AG04449 (cell line): ENCODE measurements around the gene ANKRD33B.
"Not testable (repeated sequence)": the region's sequence is repeated elsewhere in the genome, so short reads cannot be mapped to it uniquely, and the experiment has no call there.

Experiments
- CTCF ChIA-PET: fragments of 350-600 bp; formaldehyde crosslinking; extraction: SDS; loops from one replicate; lab custom pipeline; 2021; ENCODE audit warnings: antibody characterized with exemption; lab: Yijun Ruan, JAX
- POLR2A ChIA-PET: fragments of 400-600, 350-600 bp; formaldehyde crosslinking; extraction: SDS; loops from one replicate; lab custom pipeline; 2020; ENCODE audit warnings: antibody characterized with exemption, inconsistent platforms; lab: Yijun Ruan, JAX
- DNase-seq: peaks from one replicate; pipeline ENCODE4 v3.0.0-alpha.2; 2010; ENCODE audit warnings: low read depth, low spot score
- H3K4me3 ChIP-seq: 2 replicates; pipeline ENCODE4 v1.5.1; 2011; ENCODE audit warnings: low read depth, mild to moderate bottlenecking, control low read depth, low read length
- CTCF ChIP-seq: IDR thresholded peaks from one replicate; pipeline ENCODE4 v1.5.1; 2011; ENCODE audit warnings: mild to moderate bottlenecking, moderate library complexity, low read length, control low read depth, inconsistent platforms; ENCODE audit not compliant: insufficient read depth; ENCODE audit errors: missing control alignments

Gene ANKRD33B

GRCh38 chr5:10543585-10544040 lies 20.3 kb upstream of the ANKRD33B start:
- no peak for DNase-seq
- POLR2A ChIA-PET: no interaction called here
- no peak overlapping the region for H3K4me3 ChIP-seq
- CTCF ChIA-PET: interaction anchor here (1.2 to 1.5 kb wide), 2 partner anchors 16 to 84 kb away, joined by 4 to 5 read pairs; no protein-coding TSS in a partner anchor
- TF ChIP-seq CTCF: no peak

GRCh38 chr5:10545084-10545483 lies 18.8 kb upstream of the ANKRD33B start:
- DNase-seq: no peak
- ChIA-PET POLR2A (no interaction called here), CTCF (interaction anchor here (1.2 to 1.6 kb wide), 2 partner anchors 83 to 90 kb away, joined by 3 to 8 read pairs; no protein-coding TSS in a partner anchor)
- no peak overlapping the region for H3K4me3 ChIP-seq
- TF ChIP-seq CTCF: no peak

DNA sequence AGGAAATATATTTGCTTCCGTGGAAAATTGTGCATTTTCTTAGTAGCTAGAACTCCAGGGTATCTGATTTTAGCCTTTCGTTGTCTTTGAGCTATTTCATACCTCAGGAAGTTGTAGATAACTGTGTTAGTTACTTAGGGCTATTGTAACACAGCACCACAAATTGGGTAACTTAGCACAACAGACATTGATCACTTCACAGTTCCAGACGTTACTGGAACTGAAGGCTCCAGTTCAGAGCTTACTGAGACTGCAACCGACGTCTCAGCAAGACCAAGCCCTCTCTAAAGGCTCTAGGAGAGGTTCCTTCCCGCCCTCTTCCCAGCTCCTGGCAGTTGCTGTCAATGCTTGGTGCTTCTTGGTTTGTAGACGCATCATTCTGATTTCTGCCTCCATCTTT lies 17.7 kb upstream of the ANKRD33B start:
- no peak overlapping the region for H3K4me3 ChIP-seq
- POLR2A ChIA-PET: no interaction called here
- no peak for TF ChIP-seq CTCF
- CTCF ChIA-PET: interaction anchor here (1.0 kb wide), 1 partner anchor 20 kb away, joined by 3 read pairs; no protein-coding TSS in a partner anchor
- no peak for DNase-seq

DNA sequence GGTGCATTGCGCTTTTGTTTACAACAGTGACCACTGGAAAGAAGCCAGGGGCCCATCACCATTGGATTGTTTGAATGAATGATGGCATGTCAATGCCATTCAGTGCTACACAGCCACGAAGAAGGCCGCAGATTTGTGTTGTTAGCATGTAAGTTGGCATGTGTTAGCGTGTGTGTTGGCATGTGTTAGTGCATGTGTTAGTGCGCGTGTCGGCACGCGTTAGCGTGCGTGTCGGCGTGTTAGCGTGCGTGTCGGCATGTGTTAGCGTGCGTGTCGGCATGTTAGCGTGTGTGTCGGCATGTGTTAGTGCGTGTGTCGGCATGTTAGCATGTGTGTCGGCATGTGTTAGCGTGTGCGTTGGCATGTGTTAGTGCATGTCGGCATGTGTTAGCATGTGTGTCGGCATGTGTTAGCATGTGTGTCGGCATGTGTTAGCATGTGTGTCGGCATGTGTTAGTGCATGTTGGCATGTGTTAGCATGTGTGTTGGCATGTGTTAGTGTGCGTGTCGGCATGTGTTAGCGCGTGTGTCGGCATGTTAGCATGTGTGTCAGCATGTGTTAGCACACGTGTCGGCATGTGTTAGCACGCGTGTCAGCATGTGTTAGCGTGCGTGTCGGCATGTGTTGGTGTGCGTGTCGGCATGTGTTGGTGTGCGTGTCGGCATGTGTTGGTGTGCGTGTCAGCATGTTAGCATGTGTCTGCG lies 15.3 kb upstream of the ANKRD33B start:
- CTCF ChIA-PET: no interaction called here
- DNase-seq: no peak
- POLR2A ChIA-PET: no interaction called here
- no peak for TF ChIP-seq CTCF
- no peak overlapping the region for H3K4me3 ChIP-seq

- H3K4me3 ChIP-seq, POLR2A ChIA-PET, DNase-seq: not testable (repeated sequence)
- CTCF ChIA-PET: interaction anchor here (1.8 kb wide), 1 partner anchor 11 kb away, joined by 3 read pairs; no protein-coding TSS in a partner anchor
These were observed 14.8 kb upstream of the ANKRD33B start for GRCh38 chr5:10549123-10549514.

- POLR2A ChIA-PET: interaction anchor here (0.8 to 1.5 kb wide), 6 partner anchors 8 to 65 kb away, joined by 3 to 7 read pairs (median 4); no protein-coding TSS in a partner anchor
These were observed 13.5 kb upstream of the ANKRD33B start for GRCh38 chr5:10550222-10550995.

More at GRCh38 chr5:10550222-10550995, 13.5 kb upstream of the ANKRD33B start:
- TF ChIP-seq CTCF: no peak
- CTCF ChIA-PET: interaction anchor here (0.7 to 1.8 kb wide), 5 partner anchors 9 to 82 kb away, joined by 3 to 5 read pairs (median 3); no protein-coding TSS in a partner anchor
- no peak for DNase-seq
- H3K4me3 ChIP-seq: no peak overlapping the region
